HepG2 (cell line): Measurements from ENCODE around the gene GPER1. TPM values are rescaled to one million over a fixed set of nuclear protein-coding genes. Genes with fewer than 3 reads are reported as not detected.

Experiments used
- ATAC-seq: fragments of 200-7000 bp; cut with Tn5 transposase; 3 replicates; pipeline ENCODE4 v1.9.1; 2020; ENCODE audit warnings: mild to moderate bottlenecking, moderate library complexity
- BruUV-seq: library from RNA; stranded (reverse); fragments of 400-500 nt; replicated peaks from 2 replicates; lab custom pipeline; 2021; lab: Mats Ljungman, UMichigan
- CTCF ChIA-PET: fragments of 300-600 bp; formaldehyde crosslinking; extraction: SDS; loops from one replicate; lab custom pipeline; 2021; ENCODE audit warnings: low total read pairs, inconsistent platforms, low intra/inter-chr PET ratio; lab: Yijun Ruan, JAX
- POLR2A ChIA-PET: fragments of 350-600 bp; sonication (Branson Sonifier 250); formaldehyde crosslinking; loops from one replicate; lab custom pipeline; 2020; ENCODE audit warnings: antibody characterized with exemption, inconsistent platforms; lab: Yijun Ruan, JAX
- DNase-seq: peaks from one replicate; pipeline ENCODE4 v3.0.0-alpha.2; 2015; ENCODE audit warnings: low spot score
- FAIRE-seq: peaks from 3 replicates; lab custom pipeline; 2011; peaks lifted over from hg19 to GRCh38; lab: Jason Lieb, UNC
- H2AFZ ChIP-seq: one replicate; pipeline ENCODE4 v1.6.1; 2011; ENCODE audit warnings: low read length, inconsistent platforms
- H3K27ac ChIP-seq: fragments of 300-600 bp; 3 replicates; pipeline ENCODE4 v1.8.0; 2011; ENCODE audit warnings: mixed run types, mild to moderate bottlenecking, mixed read lengths, low read length, inconsistent platforms; ENCODE audit not compliant: insufficient read depth; ENCODE audit errors: extremely low read length
- H3K27me3 ChIP-seq, 2 experiments: fragments of 200-600 bp in 1 of 2; 2 replicates in 1 of 2; 3 replicates in 1 of 2; pipeline versions ENCODE4 v1.6.0 to v1.8.0; 2011; ENCODE audit warnings: low read length in 2 of 2, mild to moderate bottlenecking in 2 of 2, moderate library complexity in 2 of 2, inconsistent platforms in 1 of 2; ENCODE audit not compliant: insufficient read depth in 2 of 2, control insufficient read depth in 1 of 2
- H3K36me3 ChIP-seq, 2 experiments: fragments of 200-600 bp in 1 of 2; replicated peaks in 1 of 2; 2 replicates in 1 of 2; 3 replicates in 1 of 2; pipeline versions ENCODE4 v1.5.1 to v1.8.0; 2011; ENCODE audit warnings: low read length in 2 of 2, inconsistent platforms in 1 of 2; ENCODE audit not compliant: insufficient read depth in 2 of 2, control insufficient read depth in 1 of 2
- H3K4me1 ChIP-seq: 2 replicates; pipeline ENCODE4 v1.5.1; 2012; ENCODE audit warnings: low read length, inconsistent platforms; ENCODE audit not compliant: insufficient read depth
- H3K4me2 ChIP-seq: 2 replicates; pipeline ENCODE4 v1.6.0; 2011; ENCODE audit warnings: low read depth, low read length, inconsistent platforms
- H3K4me3 ChIP-seq, 3 experiments: fragments of 200-600 bp in 1 of 3; sonication (generic), shearing (Covaris generic) in 1 of 3; replicated peaks in 1 of 3; 2 replicates each; pipeline ENCODE4 v1.5.1; 2011 to 2016; ENCODE audit warnings: low read length in 3 of 3, inconsistent platforms in 2 of 3, low read depth in 2 of 3, mild to moderate bottlenecking in 2 of 3, control low read depth in 1 of 3, mixed read lengths in 1 of 3; ENCODE audit not compliant: insufficient read depth in 1 of 3
- H3K79me2 ChIP-seq: one replicate; pipeline ENCODE4 v1.6.1; 2011; ENCODE audit warnings: low read length, inconsistent platforms; ENCODE audit not compliant: insufficient read depth
- H3K9ac ChIP-seq: 2 replicates; pipeline ENCODE4 v1.6.0; 2011; ENCODE audit warnings: mild to moderate bottlenecking, low read depth, low read length, inconsistent platforms; ENCODE audit not compliant: insufficient read depth
- H3K9me3 ChIP-seq: 2 replicates; pipeline ENCODE4 v1.5.1; 2012; ENCODE audit warnings: mild to moderate bottlenecking, low read length
- H4K20me1 ChIP-seq: 2 replicates; pipeline ENCODE4 v1.6.0; 2011; ENCODE audit warnings: inconsistent platforms, mild to moderate bottlenecking, low read length, moderate library complexity; ENCODE audit not compliant: insufficient read depth
- ASH2L ChIP-seq: fragments of 300-600, 200-600 bp; sonication (generic); IDR thresholded peaks from 2 replicates; pipeline ENCODE4 v1.7.0; 2017; ENCODE audit warnings: low read depth, mild to moderate bottlenecking, moderate library complexity, mixed read lengths, low read length; ENCODE audit not compliant: insufficient read length
- HDAC6 ChIP-seq: fragments of 200-600 bp; sonication (generic); IDR thresholded peaks from 2 replicates; pipeline ENCODE4 v1.7.0; 2017; ENCODE audit warnings: mild to moderate bottlenecking, antibody characterized with exemption, low read length, low read depth
- KLF16 ChIP-seq, 2 experiments: sonication (generic) in 1 of 2; formaldehyde crosslinking in 1 of 2; IDR thresholded peaks; 2 replicates each; pipeline versions ENCODE4 v1.6.1 to v1.8.0; 2016 to 2023; ENCODE audit warnings: missing genetic modification reagents in 2 of 2, missing compliant biosample characterization in 1 of 2
- MED8 ChIP-seq: sonication (generic); formaldehyde crosslinking; IDR thresholded peaks from 2 replicates; pipeline ENCODE4 v1.8.1; 2023; ENCODE audit warnings: mild to moderate bottlenecking, missing genetic modification reagents; ENCODE audit not compliant: insufficient replicate concordance
- REL ChIP-seq: sonication (generic); formaldehyde crosslinking; conservative IDR thresholded peaks from 2 replicates; pipeline ENCODE4 v1.8.0; 2022; ENCODE audit warnings: mild to moderate bottlenecking, missing genetic modification reagents, moderate library complexity
- RFX1 ChIP-seq: fragments of 450-650 bp; IDR thresholded peaks from 2 replicates; pipeline ENCODE4 v1.6.1; 2017
- ZNF282 ChIP-seq: fragments of 450-650 bp; IDR thresholded peaks from 2 replicates; pipeline ENCODE4 v1.6.1; 2018; ENCODE audit not compliant: partially characterized antibody
- ZNF605 ChIP-seq: sonication (generic); formaldehyde crosslinking; IDR thresholded peaks from 2 replicates; pipeline ENCODE4 v1.8.0; 2022; ENCODE audit warnings: mild to moderate bottlenecking, missing genetic modification reagents
- ZNF678 ChIP-seq: sonication (generic); formaldehyde crosslinking; IDR thresholded peaks from 2 replicates; pipeline ENCODE4 v1.4.0; 2020; ENCODE audit warnings: mild to moderate bottlenecking, missing genetic modification reagents
- WGBS: methylation state at CpG from one replicate; pipeline ENCODE4 v1.1.6; 2017; ENCODE audit warnings: low lambda C conversion rate; 5-methylcytosine and 5-hydroxymethylcytosine counted together
- in situ Hi-C: cut with HindIII; loops from 2 replicates; pipeline ENCODE4 v1.10.0; 2017; ENCODE audit warnings: low pct_unique_long_range_greater_than_20kb; ENCODE audit not compliant: extremely low pct_ligation_motif_present
- intact Hi-C: fragments of 100-400 bp; cut with micrococcal nuclease; formaldehyde crosslinking; loops from one replicate; pipeline ENCODE4 v1.10.0; 2022; ENCODE audit not compliant: unreplicated experiment
- polyA plus RNA-seq, 8 experiments: library from polyadenylated mRNA; depleted of rRNA in 3 of 8; stranded (reverse) in 7 of 8; unstranded in 1 of 8; fragments of >200 nt; fragmentation: Illumina TruSeq in 4 of 8; extraction: Trizol in 4 of 8; gene quantifications; 2 replicates each; pipeline versions ENCODE4 v1.2.1 to v1.2.3, GENCODE V29; 2011 to 2016; ENCODE audit warnings: low read depth in 4 of 8, missing spikeins in 1 of 8, mixed read lengths in 1 of 8; ENCODE audit not compliant: insufficient read depth in 1 of 8
- total RNA-seq, 5 experiments: library from RNA; depleted of rRNA; stranded (reverse); fragments of >200 nt; fragmentation: Illumina TruSeq; extraction: Trizol; gene quantifications; 2 replicates each; pipeline ENCODE4 v1.2.3, GENCODE V29; 2016; ENCODE audit warnings: low read depth in 1 of 5
- TF ChIP-seq, protein P1 (sequence below): sonication (generic); IDR thresholded peaks from 2 replicates; pipeline ENCODE4 v1.6.1; 2016; ENCODE audit warnings: low read depth, borderline replicate concordance
- TF ChIP-seq, protein P2 (sequence below): IDR thresholded peaks from 2 replicates; pipeline ENCODE4 v1.6.1; 2012; ENCODE audit warnings: inconsistent platforms
- TF ChIP-seq, protein P3 (sequence below): sonication (generic); formaldehyde crosslinking; IDR thresholded peaks from 2 replicates; pipeline ENCODE4 v1.4.0; 2020; ENCODE audit warnings: missing genetic modification reagents, borderline replicate concordance
- TF ChIP-seq, protein P4 (sequence below): sonication (generic); formaldehyde crosslinking; IDR thresholded peaks from 2 replicates; pipeline ENCODE4 v1.5.0; 2020; ENCODE audit warnings: mild to moderate bottlenecking, missing genetic modification reagents, borderline replicate concordance

The GPER1 gene
- total and polyA plus RNA-seq, 2 of the 13 experiments (the other 11 are each of a cell fraction or from before 2014, with no cell fraction given) = 12.7 to 19.7 TPM

DNA sequence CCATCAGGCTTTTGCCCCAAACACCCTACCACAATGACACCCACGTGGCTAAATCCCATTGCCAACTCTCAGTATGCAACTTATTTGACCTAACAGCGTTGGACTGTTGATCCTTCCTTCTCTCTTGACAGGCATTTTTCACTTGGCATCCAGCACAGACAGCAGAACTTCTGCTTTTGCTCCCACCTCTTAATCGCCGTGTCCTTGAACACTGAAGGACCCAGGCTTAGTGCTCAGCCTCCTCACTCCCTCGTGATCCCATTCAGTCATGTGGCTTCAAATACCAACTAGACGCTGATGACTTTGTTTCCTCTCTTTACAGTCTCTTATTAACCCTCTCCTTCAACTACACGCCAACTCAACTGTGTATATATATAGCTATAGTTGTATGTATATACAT lies 47.0 kb downstream of the GPER1 start (continued):
- TF ChIP-seq ASH2L = no peak
- TF ChIP-seq, protein P1, sequence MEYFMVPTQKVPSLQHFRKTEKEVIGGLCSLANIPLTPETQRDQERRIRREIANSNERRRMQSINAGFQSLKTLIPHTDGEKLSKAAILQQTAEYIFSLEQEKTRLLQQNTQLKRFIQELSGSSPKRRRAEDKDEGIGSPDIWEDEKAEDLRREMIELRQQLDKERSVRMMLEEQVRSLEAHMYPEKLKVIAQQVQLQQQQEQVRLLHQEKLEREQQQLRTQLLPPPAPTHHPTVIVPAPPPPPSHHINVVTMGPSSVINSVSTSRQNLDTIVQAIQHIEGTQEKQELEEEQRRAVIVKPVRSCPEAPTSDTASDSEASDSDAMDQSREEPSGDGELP = no peak
- TF ChIP-seq, all 625 proteins: peak for 0

DNA sequence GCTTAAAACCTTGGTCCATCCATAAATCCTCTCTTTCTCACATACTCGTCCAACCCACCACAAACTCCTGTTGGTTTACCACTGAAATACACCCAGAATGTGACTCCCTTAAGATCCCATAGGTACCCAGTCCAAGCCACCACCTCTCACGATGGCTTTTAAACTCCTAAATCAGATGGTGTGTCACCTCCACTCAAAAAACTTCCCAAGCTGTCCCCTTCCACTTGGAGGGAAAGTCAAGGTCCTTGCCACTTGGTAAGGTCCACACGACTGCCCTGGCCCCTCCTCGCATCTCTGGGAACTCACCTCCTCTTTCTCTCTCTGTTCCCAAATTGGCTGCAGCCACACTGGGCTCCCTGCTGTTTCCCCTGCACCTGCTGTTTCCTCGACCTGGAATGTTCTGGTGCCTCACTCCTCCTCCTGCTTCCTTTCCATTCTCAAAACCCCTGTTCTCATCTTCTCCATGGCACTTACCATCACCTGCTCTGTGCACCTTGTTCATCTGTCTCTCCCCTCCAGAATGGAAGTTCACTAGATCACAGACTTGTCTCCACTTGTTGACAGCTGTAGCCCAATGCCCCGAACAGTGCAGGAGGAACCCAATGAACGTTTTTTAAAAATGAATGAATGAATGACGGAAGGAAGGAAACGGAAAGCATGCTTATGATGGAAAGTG lies 49.1 kb downstream of the GPER1 start:
- in situ Hi-C loops (no loop called here), intact Hi-C loops (loop anchor here (1.0 to 5.0 kb wide), 2 partner anchors 40 to 50 kb away; no protein-coding TSS in a partner anchor)
- Histone ChIP-seq H3K9me3 (no peaks in the 10 kb centered on the region), H3K9ac (peak overlapping the region; percentile 67), H3K79me2 (peaks cover 29% of the 10 kb centered on the region), H2AFZ (peak overlapping the region; percentile 5), H3K27ac (peak overlapping the region; percentile 46), H3K4me2 (peak overlapping the region; percentile 98), H3K4me1 (peaks cover 13% of the 10 kb centered on the region; the same call in 1 of the 2 replicates), H3K27me3 (no peaks in the 10 kb centered on the region), H4K20me1 (no peaks in the 10 kb centered on the region; the same call in 1 of the 2 replicates), H3K36me3 (no peaks in the 10 kb centered on the region), H3K4me3 (peak overlapping the region; percentile 83 to 97 (median 96))
- 2% methylated on average over 9 of the region's 9 CpGs for WGBS
- ChIA-PET POLR2A (interaction anchor here (0.7 to 3.2 kb wide), 5 partner anchors 20 to 159 kb away, joined by 3 to 47 read pairs (median 8); no protein-coding TSS in a partner anchor), CTCF (interaction anchor here (1.0 to 1.4 kb wide), 3 partner anchors 33 to 144 kb away, joined by 3 to 4 read pairs (median 3); no protein-coding TSS in a partner anchor)
- TSS peak; percentile 66 for BruUV-seq
- FAIRE-seq = peak; percentile 44
- ATAC-seq = peak; percentile 28
- peak; percentile 38 for DNase-seq
- TF ChIP-seq RFX1 = no peak
- TF ChIP-seq, protein P2, sequence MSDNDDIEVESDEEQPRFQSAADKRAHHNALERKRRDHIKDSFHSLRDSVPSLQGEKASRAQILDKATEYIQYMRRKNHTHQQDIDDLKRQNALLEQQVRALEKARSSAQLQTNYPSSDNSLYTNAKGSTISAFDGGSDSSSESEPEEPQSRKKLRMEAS = no peak
- TF ChIP-seq REL (CRISPR knock-in tag) = no peak
- no peak for TF ChIP-seq MED8 (CRISPR knock-in tag)
- peak; percentile 27; the same call in 1 of the 2 replicates for TF ChIP-seq ZNF605 (CRISPR knock-in tag)
- TF ChIP-seq, protein P3, sequence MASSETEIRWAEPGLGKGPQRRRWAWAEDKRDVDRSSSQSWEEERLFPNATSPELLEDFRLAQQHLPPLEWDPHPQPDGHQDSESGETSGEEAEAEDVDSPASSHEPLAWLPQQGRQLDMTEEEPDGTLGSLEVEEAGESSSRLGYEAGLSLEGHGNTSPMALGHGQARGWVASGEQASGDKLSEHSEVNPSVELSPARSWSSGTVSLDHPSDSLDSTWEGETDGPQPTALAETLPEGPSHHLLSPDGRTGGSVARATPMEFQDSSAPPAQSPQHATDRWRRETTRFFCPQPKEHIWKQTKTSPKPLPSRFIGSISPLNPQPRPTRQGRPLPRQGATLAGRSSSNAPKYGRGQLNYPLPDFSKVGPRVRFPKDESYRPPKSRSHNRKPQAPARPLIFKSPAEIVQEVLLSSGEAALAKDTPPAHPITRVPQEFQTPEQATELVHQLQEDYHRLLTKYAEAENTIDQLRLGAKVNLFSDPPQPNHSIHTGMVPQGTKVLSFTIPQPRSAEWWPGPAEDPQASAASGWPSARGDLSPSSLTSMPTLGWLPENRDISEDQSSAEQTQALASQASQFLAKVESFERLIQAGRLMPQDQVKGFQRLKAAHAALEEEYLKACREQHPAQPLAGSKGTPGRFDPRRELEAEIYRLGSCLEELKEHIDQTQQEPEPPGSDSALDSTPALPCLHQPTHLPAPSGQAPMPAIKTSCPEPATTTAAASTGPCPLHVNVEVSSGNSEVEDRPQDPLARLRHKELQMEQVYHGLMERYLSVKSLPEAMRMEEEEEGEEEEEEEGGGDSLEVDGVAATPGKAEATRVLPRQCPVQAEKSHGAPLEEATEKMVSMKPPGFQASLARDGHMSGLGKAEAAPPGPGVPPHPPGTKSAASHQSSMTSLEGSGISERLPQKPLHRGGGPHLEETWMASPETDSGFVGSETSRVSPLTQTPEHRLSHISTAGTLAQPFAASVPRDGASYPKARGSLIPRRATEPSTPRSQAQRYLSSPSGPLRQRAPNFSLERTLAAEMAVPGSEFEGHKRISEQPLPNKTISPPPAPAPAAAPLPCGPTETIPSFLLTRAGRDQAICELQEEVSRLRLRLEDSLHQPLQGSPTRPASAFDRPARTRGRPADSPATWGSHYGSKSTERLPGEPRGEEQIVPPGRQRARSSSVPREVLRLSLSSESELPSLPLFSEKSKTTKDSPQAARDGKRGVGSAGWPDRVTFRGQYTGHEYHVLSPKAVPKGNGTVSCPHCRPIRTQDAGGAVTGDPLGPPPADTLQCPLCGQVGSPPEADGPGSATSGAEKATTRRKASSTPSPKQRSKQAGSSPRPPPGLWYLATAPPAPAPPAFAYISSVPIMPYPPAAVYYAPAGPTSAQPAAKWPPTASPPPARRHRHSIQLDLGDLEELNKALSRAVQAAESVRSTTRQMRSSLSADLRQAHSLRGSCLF (CRISPR knock-in tag) = no peak
- TF ChIP-seq HDAC6 = no peak
- no peak for TF ChIP-seq ZNF678 (CRISPR knock-in tag)
- no peak for TF ChIP-seq KLF16 (CRISPR knock-in tag; IDR thresholded peaks at IDR 0.05)
- no peak for TF ChIP-seq ZNF282
- TF ChIP-seq, protein P4, sequence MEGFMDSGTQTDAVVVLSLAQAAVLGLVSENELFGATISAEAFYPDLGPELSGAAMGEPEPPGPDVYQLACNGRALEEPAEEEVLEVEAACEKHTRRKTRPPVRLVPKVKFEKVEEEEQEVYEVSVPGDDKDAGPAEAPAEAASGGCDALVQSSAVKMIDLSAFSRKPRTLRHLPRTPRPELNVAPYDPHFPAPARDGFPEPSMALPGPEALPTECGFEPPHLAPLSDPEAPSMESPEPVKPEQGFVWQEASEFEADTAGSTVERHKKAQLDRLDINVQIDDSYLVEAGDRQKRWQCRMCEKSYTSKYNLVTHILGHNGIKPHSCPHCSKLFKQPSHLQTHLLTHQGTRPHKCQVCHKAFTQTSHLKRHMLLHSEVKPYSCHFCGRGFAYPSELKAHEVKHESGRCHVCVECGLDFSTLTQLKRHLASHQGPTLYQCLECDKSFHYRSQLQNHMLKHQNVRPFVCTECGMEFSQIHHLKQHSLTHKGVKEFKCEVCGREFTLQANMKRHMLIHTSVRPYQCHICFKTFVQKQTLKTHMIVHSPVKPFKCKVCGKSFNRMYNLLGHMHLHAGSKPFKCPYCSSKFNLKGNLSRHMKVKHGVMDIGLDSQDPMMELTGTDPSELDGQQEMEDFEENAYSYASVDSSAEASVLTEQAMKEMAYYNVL (CRISPR knock-in tag) = 0 out of 2 replicates have a peak, but pooled peaks have one; percentile 22
